Measurements from ENCODE around the gene SPATA46.

DNA sequence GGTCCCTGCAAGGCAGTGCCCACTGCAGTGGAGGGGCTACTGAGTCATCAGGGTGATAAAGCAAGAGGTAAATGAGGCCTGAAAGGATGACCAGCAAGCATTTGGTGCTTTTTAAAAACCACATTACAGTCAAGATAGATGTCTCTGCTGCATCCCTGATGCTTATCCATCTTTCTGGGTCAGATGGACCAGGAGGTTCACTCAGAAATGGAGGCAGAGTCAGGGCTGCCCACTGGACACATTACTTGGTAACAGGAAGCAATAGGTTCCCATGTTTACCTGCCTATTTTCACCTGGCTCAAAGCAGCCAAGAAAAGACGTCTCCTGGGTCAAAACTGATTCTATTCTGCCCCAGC is 3.6 kb downstream of the SPATA46 start:
- TF ChIP-seq, protein P1, sequence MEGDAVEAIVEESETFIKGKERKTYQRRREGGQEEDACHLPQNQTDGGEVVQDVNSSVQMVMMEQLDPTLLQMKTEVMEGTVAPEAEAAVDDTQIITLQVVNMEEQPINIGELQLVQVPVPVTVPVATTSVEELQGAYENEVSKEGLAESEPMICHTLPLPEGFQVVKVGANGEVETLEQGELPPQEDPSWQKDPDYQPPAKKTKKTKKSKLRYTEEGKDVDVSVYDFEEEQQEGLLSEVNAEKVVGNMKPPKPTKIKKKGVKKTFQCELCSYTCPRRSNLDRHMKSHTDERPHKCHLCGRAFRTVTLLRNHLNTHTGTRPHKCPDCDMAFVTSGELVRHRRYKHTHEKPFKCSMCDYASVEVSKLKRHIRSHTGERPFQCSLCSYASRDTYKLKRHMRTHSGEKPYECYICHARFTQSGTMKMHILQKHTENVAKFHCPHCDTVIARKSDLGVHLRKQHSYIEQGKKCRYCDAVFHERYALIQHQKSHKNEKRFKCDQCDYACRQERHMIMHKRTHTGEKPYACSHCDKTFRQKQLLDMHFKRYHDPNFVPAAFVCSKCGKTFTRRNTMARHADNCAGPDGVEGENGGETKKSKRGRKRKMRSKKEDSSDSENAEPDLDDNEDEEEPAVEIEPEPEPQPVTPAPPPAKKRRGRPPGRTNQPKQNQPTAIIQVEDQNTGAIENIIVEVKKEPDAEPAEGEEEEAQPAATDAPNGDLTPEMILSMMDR (IDR thresholded peaks at IDR 0.05) = no peak
- TF ChIP-seq POLR2A (IDR thresholded peaks at IDR 0.05) = no peak
